Body of pancreas (tissue), 4 donors: ENCODE measurements around the gene RASL10A. TPM values are rescaled to one million over a fixed set of nuclear protein-coding genes. Genes with fewer than 3 reads are reported as not detected.

Source experiments
- ATAC-seq: fragments of 150-250 bp; one replicate; pipeline ENCODE4 v1.9.1; 2016
- DNase-seq, 4 donors: peaks; one replicate each; pipeline ENCODE4 v3.0.0-alpha.2; 2019
- H3K27ac ChIP-seq, 4 donors: fragments of 200-600 bp; sonication (generic); 1 replicate in 3 of 4; 2 replicates in 1 of 4; pipeline versions ENCODE4 v1.5.1 to v1.6.1; 2016 to 2019; ENCODE audit warnings: mild to moderate bottlenecking in 1 of 4, mixed read lengths in 1 of 4, moderate library complexity in 1 of 4
- H3K27me3 ChIP-seq, 2 donors: fragments of 200-600 bp; sonication (generic); one replicate each; pipeline ENCODE4 v1.6.0; 2016; ENCODE audit warnings: mild to moderate bottlenecking in 1 of 2
- H3K36me3 ChIP-seq, 2 donors: fragments of 200-600 bp; sonication (generic); replicated peaks in 1 of 2; 2 replicates each; pipeline ENCODE4 v1.5.1; 2016; ENCODE audit warnings: low read depth in 2 of 2; ENCODE audit not compliant: insufficient read depth in 1 of 2
- H3K4me1 ChIP-seq: fragments of 200-600 bp; sonication (generic); one replicate; pipeline ENCODE4 v1.6.0; 2016
- H3K4me3 ChIP-seq, 2 donors: fragments of 200-600 bp; sonication (generic); 1 replicate in 1 of 2; 2 replicates in 1 of 2; pipeline ENCODE4 v1.5.1; 2016 to 2019
- H3K9me3 ChIP-seq, 3 donors: fragments of 200-600 bp; sonication (generic); 1 replicate in 2 of 3; 2 replicates in 1 of 3; pipeline ENCODE4 v1.5.1; 2016
- POLR2A ChIP-seq, 3 donors: fragments of 450-650 bp; IDR thresholded peaks; one replicate each; pipeline ENCODE4 v1.6.1; 2016; ENCODE audit warnings: antibody characterized with exemption in 3 of 3, mild to moderate bottlenecking in 2 of 3
- WGBS, 2 donors: methylation state at CpG; one replicate each; pipeline ENCODE4 v1.1.5; 2017; 5-methylcytosine and 5-hydroxymethylcytosine counted together
- intact Hi-C: fragments of 100-400 bp; cut with DNase I; formaldehyde crosslinking; loops from one replicate; pipeline ENCODE4 v1.15.1; 2023
- total RNA-seq, 2 donors: library from RNA; depleted of rRNA; stranded (reverse); fragments of >200 nt; gene quantifications; one replicate each; pipeline ENCODE4 v1.1.0, GENCODE V29; 2016
- TF ChIP-seq, protein P1 (sequence below), 7 experiments: fragments of 450-650 bp in 4 of 7; fragments of 200-600 bp in 3 of 7; sonication (generic) in 3 of 7; IDR thresholded peaks; one replicate each; pipeline ENCODE4 v1.5.1; 2016 to 2019; ENCODE audit warnings: antibody characterized with exemption in 7 of 7

RASL10A gene
- total RNA-seq, 2 donors from 2014 or later = 0.78 TPM; not detected in 1

DNA sequence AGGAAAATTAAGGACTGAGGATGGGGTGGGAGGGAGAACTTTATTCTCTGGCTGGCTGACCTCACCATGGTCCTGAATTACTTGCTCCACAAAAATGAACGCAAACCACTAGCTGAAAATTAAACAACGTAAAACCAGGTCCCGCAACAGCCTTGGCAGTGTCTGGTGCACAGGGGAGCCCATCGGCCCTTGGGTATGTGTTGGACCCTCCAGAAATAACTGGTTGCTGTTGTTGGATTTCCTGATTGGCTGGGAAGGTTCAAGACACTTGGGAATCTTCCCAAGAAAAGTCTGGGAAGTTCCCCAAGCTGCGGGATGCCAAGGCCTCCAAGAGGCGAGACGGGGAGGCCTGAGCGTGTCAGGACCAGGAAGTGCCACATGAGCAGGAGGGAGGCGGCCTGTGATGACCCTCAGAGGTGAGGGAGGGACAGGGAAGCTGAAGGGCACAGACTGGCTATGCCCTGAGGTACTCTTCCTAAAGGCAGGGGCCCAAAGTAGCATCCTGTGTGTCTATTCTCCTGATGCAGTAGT lies 10.4 kb upstream of the RASL10A start:
- intact Hi-C loops = no loop called here
- no peaks in the 10 kb centered on the region for H3K9me3 ChIP-seq
- H3K27ac ChIP-seq = no peak overlapping the region
- WGBS, 2 donors = 53 to 67% methylated on average over 9 of the region's 9 CpGs
- H3K4me3 ChIP-seq = no peak overlapping the region
- ATAC-seq (no peak), DNase-seq (no peak)
- no peaks in the 10 kb centered on the region for H3K27me3 ChIP-seq
- H3K36me3 ChIP-seq = peaks cover 6 to 25% of the 10 kb centered on the region in 2 donors
- TF ChIP-seq, protein P1, sequence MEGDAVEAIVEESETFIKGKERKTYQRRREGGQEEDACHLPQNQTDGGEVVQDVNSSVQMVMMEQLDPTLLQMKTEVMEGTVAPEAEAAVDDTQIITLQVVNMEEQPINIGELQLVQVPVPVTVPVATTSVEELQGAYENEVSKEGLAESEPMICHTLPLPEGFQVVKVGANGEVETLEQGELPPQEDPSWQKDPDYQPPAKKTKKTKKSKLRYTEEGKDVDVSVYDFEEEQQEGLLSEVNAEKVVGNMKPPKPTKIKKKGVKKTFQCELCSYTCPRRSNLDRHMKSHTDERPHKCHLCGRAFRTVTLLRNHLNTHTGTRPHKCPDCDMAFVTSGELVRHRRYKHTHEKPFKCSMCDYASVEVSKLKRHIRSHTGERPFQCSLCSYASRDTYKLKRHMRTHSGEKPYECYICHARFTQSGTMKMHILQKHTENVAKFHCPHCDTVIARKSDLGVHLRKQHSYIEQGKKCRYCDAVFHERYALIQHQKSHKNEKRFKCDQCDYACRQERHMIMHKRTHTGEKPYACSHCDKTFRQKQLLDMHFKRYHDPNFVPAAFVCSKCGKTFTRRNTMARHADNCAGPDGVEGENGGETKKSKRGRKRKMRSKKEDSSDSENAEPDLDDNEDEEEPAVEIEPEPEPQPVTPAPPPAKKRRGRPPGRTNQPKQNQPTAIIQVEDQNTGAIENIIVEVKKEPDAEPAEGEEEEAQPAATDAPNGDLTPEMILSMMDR (IDR thresholded peaks at IDR 0.05) = no peak
- no peak for TF ChIP-seq POLR2A (IDR thresholded peaks at IDR 0.05)
- H3K4me1 ChIP-seq = peaks cover 8% of the 10 kb centered on the region

DNA sequence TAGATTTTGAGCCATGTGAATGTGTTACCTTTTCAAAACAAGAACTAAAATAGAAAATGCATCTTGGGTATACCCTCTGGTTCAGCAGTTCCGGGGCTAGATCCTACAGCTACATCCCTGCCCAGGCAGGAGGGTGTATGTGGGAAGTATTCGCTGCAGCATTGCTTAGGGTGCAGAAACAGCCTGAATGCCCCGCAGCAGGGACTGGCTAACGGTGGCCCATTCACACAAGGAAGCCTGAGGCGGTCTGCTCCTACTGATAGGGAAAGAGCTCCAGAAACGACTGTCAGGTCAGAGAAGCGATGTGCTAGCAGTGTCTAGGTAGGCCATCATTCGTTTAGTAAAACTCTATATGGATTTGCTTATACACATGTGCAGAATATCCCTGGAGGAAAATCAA lies 9.9 kb upstream of the RASL10A start:
- TF ChIP-seq, protein P1 (IDR thresholded peaks at IDR 0.05) = no peak
- no peak for TF ChIP-seq POLR2A (IDR thresholded peaks at IDR 0.05)
- Histone ChIP-seq H3K9me3 (no peaks in the 10 kb centered on the region), H3K27ac (no peak overlapping the region), H3K4me1 (peaks cover 8% of the 10 kb centered on the region), H3K27me3 (no peaks in the 10 kb centered on the region), H3K4me3 (no peak overlapping the region), H3K36me3 (peaks cover 6 to 24% of the 10 kb centered on the region in 2 donors)
- intact Hi-C loops = no loop called here
- DNase-seq = no peak
- 77 to 84% methylated on average over 8 of the region's 8 CpGs for WGBS, 2 donors
- ATAC-seq = no peak

DNA sequence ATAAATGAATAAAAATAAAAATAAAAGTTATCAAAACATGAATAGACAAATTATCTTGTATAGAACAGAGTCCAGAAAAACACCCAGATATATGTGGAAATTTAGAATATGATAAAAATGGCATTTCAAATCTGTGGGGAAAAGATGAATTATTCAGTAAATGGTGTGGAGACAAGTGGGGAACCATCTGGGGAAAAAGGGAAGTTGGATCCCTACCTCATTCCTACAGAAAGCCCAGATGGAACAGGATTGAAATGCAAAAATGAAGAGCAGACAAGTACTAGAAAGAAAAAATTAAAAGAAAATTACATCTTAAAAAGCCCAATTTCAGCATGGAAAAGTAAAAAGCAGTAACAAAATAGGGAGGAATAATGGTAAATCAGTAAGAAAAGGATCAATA lies 8.1 kb upstream of the RASL10A start:
- no peak for TF ChIP-seq POLR2A (IDR thresholded peaks at IDR 0.05)
- TF ChIP-seq, protein P1 (IDR thresholded peaks at IDR 0.05) = no peak
- Histone ChIP-seq H3K4me1 (peaks cover 8% of the 10 kb centered on the region), H3K9me3 (no peaks in the 10 kb centered on the region), H3K27ac (no peak overlapping the region), H3K27me3 (no peaks in the 10 kb centered on the region), H3K4me3 (no peak overlapping the region), H3K36me3 (peaks cover 6 to 12% of the 10 kb centered on the region in 2 donors)
- ATAC-seq (no peak), DNase-seq (no peak)
- intact Hi-C loops = no loop called here

DNA sequence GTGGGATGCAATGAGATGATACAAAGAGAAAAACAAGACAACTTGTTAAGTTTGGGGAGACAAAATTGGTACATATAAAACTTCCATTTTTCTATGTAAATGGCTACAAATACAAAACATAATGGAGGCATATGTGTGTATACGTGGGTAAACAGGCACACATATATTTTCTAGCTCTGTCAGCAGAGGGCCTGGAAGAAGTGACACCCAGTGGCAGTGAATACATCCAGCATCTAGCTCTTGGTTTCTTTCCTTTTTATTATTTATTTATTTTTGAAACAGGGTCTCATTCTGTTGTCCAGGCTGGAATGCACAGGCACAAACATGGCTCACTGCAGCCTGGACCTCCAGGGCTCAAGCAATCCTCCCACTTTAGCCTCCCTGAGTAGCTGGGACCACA lies 5.0 kb upstream of the RASL10A start:
- DNase-seq (no peak), ATAC-seq (no peak)
- H3K27ac ChIP-seq = no peak overlapping the region
- no peaks in the 10 kb centered on the region for H3K9me3 ChIP-seq
- 55 to 79% methylated on average over 1 of the region's 1 CpG for WGBS, 2 donors
- intact Hi-C loops = no loop called here
- H3K36me3 ChIP-seq = no peaks in the 10 kb centered on the region
- no peak overlapping the region for H3K4me3 ChIP-seq
- peaks cover 14% of the 10 kb centered on the region for H3K4me1 ChIP-seq
- H3K27me3 ChIP-seq = peaks cover 0 to 5% of the 10 kb centered on the region in 2 donors
- TF ChIP-seq POLR2A (IDR thresholded peaks at IDR 0.05) = no peak
- TF ChIP-seq, protein P1 (IDR thresholded peaks at IDR 0.05) = no peak

DNA sequence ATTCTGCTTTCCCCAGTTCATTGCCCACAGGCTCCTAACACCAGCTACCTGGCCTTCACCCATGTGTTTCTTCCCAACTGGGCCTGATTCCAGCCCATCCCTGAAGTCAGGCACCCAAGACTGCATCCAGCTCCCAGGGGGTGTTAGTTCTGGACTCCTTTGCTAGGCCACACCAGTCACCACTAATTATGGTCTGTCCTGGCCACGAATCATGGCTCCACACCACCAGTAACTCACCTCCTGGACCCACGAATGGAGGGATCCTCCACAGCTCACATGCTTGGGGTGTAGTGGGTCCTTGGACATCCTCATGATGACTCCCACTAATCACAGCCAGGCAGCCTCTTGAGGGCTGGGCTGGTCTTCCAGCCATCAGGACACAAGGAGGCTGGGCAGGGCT lies 3.6 kb upstream of the RASL10A start:
- DNase-seq = no peak
- TF ChIP-seq, protein P1 (IDR thresholded peaks at IDR 0.05) = no peak
- TF ChIP-seq POLR2A (IDR thresholded peaks at IDR 0.05) = no peak
- Histone ChIP-seq H3K27ac (no peak overlapping the region), H3K4me3 (no peak overlapping the region), H3K4me1 (peaks cover 28% of the 10 kb centered on the region), H3K36me3 (no peaks in the 10 kb centered on the region), H3K27me3 (peaks cover 0 to 16% of the 10 kb centered on the region in 2 donors), H3K9me3 (no peaks in the 10 kb centered on the region)
- intact Hi-C loops = no loop called here
- no peak for ATAC-seq
- 90 to 94% methylated on average over 2 of the region's 2 CpGs for WGBS, 2 donors
